Measurements from ENCODE around the gene BAZ2B.

Gene BAZ2B

DNA sequence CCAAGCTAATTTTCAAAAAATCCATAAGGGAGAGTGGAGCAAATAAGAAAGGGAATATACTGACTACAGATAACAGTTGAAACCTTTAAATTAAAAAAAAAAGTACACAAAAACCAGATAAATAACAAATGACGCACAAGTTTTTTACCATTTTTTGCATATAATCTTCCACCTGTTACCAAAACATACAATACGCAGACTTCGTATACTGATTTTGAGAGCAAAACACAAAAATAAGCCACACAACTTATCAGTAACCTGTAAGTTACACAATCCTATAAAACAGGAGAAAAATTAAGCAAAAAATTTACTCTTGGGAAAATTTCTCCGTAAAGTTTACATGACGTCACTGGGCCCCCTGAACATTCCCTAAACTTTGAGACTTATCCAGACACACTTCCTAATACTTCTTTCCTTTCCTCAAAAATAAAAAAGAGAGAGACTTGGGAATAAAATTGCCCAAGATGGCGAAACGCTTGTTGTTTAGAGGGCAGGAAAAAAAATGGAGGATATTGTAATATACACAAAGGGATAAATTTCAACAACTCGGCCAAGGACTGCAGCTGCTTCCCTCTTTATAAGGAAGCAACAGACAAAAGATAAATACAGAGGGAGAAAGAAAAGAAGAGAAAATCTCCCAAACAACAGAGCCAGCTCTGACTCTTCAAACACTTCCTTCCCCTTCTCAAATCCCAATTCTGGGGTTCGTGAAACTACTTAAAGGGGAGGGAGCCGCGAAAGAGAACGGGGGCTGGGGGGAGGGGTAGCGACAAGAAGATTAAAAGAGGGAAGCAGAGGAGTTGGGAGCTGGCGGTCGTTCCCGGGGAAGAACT lies 1.6 kb downstream of the BAZ2B start:
- DNase-seq, result no peak

DNA sequence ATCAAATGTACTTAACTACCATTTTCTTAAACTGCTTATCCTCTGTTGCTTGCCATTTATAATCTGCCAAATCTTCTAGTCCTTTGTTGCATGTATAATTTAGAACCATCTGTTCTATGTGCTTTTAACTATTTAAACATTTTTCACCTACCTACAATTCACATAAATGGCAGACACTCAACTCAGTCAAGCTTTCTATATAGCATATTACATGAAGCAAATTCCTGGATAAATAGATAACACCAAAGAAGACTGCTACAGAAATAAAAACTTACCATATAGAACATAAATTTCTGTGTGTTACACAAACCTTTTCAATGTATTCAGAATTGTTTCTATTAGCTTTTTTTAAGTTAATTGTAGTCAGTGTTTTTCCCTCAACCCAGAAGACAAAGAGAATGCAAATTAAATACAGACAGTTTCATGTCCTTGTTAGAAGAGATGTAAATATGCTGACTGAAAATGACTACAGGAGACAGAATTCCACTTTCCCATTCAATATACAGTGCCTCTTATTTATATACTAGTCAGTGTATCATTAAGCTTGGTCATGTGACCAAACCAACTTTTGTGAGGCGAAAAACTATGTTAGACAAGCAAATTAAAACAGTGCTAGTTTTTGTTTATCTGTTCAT lies 2.6 kb downstream of the BAZ2B start:
- DNase-seq, result no peak

DNA sequence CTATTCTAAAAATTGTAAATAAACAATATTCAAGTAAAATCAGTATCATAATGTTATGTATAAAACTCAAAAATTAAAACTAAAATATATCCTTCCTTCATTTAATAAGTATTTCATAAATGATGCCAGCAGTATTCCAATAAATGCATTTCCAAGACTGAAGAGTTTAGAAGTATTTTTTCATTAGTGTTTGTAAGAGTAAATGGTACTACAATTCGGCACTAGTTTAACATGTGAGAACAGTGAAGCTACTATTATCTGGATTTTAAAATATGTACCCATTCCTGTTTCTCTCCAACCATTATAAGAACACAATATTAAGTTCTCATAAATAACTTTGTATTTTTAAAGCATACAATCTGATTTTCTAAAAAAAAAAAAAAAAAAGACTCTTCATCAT lies 3.3 kb downstream of the BAZ2B start:
- DNase-seq, result no peak

DNA sequence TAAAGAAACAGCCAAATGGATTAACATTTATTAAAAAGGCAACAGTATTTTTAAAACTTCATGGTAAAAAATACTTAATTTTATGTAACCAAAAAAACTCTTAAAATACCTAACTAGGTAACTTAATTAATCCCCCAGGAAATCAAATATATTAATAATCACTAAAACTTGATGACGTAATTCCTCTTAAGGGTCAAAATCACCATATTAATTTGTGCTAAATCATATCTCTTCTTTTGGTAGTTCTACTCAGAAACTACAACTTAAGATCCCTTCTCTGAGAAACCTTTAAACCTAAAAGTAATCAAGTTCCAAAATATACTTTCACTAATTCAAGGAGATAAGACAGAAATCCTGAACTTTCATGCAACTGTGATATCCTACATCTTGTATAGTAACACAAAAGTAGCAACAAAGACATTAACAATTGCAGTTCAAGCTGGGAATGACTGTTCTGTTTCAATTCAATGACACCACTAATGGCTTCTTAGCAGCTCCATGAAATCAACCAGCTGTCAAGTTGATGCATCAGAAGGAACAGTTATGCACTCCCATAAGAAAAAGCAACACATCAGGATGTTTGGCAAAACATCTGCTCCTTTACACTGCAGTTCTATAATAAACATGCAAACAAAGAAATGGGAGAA lies 4.0 kb downstream of the BAZ2B start:
- DNase-seq, result no peak

DNA sequence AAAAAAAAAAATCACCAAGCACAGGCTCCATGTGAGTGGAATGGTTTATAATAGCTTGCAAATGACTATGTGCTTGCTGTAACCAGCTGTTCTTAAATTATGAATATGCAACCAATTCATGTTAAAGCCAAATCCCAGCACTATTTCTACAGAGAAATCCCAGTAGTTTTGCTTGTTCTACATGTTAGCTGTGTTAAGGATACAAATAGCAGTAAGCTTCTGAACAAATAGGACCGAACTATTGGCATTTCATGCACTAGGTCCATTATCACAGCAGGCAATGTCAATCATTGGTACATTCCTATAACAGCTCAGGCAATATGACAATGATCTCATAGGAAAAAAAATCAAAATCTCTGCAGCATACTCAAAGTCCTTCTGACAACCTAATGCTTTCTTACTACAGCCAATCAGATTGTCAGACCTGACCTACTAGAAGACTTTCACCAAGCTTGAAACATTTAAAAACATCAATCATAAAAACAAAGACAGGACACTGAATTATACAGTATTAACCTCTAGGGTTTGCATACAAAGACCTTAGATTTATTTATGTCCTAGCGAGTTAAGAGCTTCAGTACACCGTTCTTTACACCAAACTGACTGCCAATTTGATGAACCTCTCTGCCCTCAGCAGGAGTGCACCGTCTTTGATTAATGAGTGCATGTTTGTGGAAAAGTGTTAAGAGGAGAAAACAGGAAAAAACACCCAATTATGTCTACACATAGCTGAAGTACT lies 6.4 kb downstream of the BAZ2B start:
- DNase-seq, result no peak

DNA sequence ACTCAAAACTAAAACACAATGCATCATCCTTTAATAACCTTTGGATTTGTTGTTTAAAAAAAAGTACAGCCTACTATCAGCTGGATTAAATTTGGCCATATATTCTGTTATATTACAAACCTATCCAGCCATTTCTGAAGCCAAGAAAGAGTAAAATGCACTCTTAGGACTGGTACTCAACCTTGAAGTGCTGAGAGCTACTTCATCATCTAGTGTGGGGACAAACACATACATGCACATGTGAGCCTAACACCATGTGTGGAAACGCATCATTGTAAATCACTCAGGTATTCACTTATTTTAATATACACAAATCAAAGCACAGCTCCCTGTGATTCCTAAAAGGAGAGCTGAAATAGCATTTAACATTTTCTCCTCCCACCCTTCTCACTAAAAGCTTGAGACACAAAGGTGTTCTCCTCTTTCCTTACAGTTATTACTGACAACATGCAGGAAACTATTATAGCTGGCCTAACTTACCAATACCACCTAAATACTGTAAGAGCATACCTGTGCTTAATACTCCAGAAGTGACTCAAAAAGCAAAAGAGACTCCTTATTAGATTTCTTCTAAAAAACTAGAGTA lies 7.5 kb downstream of the BAZ2B start:
- DNase-seq, result no peak

DNA sequence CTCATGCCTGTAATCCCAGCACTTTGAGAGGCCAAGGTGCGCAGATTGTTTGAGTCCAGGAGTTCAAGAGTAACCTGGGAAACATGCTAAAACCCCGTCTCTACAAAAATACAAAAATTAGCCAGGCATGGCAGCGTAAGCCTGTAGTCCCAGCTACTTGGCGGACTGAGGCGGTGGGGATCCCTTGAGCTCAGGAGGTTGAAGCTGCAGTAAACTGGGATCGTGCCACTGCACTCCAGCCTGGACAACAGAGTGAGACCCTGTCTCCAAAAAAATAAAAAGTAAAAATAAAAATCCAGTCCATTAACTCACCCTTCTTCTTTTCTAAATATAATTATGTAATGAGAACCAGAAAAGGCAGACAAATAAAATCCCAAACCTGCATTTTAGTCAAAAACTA lies 8.2 kb downstream of the BAZ2B start:
- DNase-seq, result no peak

DNA sequence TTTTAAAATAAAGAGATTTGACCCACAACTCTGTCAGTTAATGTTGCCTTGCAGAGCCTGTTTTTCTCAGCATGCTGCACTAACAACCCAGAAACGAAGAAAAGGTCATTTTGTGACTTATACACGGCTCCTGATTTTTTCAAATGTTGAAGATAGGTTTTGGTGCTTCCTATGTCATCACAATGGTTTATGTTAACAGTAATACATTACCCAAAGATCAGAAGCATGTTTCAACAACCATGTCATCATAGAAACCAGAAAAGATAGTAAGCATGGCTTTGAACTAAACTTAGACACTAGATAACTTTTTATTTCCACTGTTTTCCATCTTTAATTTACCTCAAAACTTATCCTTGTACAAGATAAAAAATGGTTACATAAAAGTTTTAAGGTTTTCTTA lies 10.1 kb downstream of the BAZ2B start:
- no peak for DNase-seq

DNA sequence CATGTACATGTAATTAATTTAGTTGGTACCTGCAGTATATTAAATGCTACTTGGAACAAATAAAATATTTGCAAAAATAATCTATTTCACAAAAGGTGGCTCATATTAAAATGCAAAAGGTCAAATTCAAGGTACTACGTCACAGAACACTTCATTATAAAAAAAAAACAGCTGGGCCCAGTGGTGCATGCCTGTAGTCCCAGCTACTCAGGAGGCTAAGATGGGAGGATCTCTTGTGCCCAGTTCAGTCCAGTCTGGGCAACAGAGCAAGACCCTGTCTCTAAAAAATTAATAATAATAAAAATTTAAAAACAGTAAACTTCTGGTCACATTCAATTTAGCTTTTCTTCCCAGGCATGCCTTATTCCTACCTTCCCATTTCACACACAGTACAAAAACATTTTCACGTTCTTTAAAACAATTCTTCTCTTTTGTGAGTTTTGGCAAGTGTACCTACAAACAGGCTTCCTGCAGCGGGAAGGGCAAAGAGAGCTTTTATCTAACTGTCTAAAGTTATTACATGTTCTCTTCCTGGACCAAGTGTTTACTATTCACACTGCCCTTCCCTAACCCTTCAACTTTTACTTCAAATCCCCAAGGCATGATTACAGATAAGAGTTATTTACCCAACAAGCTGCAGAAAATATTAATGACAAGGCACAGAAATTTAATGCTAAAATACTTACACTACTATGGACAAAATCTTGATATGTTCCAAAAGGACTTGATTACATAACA lies 10.7 kb downstream of the BAZ2B start:
- DNase-seq, result no peak

DNA sequence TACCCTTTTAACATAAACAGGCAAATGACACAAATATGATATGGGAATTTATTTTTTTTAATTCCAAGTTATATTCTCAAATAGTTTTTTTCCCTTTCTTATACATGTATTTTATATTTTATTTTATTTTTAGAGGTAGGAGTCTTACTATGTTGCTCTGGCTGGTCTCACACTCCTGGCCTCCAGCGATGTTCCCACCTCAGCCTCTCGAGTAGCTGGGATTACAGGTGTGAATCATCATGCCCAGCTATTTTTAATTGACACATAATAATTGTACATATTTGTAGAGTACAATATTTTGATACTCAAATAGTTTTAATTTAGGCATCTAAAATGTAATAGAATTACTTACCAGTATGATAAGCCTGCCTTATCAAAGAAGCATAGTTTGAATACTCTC lies 12.2 kb downstream of the BAZ2B start:
- DNase-seq, result no peak

DNA sequence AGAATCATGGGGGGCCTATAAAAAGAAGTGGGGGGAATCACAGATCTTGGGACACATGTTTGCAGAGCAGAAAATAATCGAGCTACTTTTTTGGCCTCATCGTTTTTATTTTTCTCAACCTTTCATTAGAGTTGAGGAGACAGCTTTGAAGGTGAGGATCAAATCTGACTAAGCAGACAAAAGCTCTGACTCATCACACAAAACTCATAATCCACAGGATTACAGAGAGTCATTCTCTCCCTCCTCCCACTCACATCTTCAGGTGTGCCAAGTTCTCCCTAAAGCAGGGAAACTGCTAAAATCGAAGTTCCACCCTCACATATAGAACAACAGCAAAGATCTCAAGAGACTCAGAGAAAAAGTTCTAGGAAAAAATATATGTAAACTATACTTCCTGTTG lies 15.6 kb downstream of the BAZ2B start:
- DNase-seq, result no peak

DNA sequence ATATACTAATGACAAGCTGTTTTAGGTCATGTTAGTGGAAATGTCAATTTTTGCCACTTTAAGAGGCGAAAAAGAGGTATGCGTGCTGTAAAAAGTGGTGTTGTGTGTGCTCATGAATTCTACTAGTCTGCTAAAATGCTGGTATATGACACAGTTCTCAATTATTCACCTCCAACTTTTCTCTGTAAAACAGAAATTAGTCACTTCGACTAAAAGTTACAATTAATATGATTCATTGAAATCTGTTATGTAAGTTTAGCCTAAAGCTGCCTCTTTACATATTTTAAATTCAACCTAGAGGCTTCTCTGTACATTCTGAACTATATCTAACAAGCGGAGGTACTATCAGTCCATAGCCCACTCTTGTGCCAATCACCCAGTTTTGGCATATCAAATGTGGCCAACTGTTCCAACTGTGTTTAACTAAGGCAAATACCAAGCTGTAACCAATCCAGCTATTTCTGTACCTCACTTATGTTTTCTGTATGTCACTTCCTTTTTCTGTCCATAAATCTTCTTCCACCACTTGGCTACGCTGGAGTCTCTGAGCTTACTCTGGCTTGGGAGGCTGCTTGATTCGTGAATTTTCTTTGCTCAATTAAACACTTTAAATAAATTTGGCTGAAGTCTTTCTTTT lies 20.8 kb downstream of the BAZ2B start:
- DNase-seq, result no peak

DNA sequence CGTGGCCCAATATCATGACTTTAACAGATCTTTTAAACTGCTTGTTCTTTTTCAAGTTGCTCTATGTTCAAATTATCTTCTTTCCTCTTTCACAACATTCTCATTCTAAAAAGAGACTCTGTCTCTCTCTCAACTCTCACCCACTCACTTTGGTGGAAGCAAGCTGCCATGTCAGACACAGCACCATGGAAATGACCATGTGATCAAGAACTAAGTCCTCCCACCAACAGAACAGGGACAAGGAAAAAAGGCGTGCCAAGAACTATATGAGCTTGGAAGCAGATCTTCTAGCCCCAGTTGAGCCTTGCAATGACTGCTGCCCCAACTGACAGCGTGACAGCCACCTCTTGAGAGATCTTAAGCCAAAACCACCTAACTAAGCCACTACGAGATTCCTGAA lies 23.9 kb downstream of the BAZ2B start:
- no peak for DNase-seq

DNA sequence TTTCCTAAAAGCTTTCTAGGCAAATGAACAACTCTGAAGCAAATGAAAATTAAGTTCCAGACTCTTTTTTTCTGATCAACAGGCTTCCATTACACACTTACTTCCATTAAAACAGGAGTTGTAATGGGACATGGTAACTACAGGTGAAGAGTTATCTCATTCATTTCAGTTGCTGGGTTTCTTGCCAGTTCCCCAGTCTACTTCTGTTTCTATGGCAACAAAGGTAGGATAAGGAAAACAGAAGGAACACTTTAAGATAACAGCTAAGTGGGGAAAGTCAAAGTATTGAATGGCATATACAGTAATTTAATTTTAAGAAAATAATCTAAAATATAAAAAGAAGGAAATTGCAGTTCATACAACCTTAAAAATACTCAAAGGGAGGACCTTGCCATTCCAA lies 25.1 kb downstream of the BAZ2B start:
- DNase-seq, result no peak

DNA sequence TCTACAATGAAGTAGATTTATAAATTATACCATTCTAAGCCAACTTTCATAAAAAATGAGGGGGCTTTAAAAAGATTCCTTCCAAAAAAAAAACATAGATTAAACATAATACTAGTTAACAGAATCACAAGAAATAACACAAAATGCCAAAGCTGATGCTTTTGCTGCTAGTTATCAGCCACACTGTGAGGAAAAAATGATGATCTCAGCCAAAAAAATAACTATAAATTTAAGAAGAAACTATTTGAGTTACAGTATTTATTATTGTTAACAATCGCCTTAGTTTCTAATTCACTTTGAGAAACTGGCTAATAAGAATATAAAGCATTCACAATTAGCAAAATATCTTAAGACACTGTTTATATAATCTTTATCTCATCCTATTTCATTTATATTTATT lies 27.1 kb downstream of the BAZ2B start:
- DNase-seq, result no peak

DNA sequence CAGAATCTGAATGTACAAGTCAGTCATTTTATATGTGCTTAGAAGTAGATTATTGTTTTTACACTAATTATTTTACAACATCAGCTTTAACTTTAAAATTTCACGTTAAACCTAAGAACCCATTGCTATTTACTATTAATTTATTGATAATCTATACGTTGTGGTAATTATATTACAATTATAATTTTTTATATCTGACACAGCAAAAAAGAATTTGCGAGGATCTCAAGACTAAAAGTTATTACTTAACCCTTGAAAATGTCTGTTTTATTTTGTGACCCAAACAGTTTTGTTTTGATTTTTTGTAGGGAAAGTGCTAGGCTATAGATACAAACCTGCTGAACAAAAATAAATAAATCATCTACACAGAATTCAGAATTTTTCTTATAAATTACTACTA lies 30.3 kb downstream of the BAZ2B start:
- no peak for DNase-seq

DNA sequence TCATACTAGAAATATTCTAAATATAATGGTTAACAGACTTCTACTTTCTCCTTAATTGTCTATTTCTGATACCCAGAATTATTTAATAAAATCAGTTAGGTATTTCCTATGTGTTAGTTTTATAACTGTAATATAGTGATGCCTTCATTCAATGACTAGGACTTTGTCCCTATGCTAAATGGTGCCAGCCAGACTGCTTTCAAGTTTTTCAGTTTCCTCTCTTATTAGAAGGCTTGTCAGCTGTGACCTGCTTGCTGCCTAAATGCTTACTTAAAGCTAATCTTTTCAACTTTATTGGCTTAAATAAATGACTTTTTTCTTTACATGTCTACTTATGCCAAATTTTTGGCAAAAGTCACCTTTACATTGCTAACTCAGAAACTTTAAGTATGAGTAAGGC lies 30.7 kb downstream of the BAZ2B start:
- no peak for DNase-seq

DNA sequence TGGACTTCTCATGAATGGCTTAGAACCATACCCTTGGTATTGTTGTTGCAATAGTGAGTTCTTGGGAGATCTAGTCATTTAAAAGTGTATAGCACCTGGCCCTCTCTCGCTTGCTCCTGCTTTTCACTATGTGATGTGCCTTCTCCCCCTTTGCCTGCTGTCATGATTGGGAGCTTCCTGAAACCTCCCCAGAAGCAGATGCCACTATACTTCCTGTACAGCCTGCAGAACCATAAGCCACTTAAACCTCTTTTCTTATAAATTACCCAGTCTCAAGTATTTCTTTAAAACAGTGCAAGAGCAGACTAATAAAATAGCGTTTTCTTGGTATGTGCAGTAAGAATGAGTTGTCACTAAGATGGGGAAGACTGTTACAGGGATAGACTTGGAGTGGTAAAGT lies 31.6 kb downstream of the BAZ2B start:
- no peak for DNase-seq

DNA sequence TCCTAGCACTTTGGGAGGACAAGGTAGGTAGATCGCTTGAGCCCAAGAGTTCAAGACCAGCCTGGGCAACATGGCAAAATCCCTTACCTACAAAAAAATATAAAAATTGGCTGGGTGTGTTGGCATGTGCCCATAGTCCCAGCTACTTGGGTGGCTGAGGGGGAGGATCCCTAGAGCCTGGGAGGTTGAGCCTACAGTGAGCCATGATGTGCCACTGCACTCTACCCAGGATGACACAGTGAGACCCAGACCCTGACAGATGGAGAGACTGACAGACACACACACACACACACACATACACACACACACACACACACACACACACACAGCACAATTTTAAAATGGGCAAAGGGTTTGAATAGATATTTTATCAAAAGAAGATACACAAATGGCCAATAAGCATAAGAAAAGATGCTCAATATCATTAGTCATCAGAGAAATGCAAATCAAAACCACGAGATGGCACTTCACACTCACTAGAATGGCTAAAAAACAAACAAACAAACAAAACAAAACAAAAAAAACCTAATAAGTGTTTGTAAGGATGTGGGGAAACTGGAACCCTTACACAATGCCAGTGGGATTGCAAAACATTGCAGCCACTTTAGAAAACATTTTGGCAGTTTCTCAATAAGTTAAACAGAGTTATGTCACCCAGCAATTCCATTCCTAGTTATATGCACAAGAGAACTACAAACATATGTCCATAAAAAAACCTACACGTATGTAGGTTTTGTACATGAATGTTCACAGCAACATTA lies 42.3 kb downstream of the BAZ2B start:
- no peak for DNase-seq

DNA sequence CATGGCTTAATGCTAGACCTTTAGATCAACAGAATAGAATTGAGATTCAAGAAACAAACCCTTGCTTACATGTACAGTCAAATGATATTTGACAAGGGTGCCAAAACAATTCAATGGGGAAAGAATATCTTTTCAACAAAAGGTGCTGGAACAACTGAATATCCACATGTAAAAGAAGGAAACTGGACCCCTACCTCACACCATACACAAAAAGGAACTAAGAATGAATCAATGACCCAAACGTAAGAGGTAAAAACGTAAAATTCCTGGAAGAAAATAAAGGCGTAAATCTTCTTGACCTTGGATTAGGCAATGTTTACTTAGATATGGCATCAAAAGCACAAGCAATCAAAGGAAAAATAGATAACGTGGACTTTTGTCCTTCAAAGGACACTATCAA lies 43.1 kb downstream of the BAZ2B start:
- DNase-seq, result no peak

DNA sequence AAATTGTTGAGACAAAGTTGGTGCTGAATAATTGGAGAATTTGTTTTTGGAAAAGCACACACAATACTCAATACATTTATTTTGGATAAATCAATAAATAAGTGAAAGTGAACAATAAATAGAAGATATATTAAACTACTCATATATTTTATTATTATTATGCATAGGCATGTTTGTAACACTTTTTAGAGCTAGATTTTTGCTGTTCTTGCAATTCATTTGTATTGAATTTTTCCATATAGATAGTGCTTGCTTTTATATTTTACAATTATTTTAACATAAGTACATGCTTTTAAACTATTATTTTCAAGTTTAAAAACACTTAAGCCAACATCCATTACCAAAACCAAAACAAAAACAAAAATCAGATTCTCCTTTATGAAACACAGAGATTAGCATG lies 43.9 kb downstream of the BAZ2B start:
- DNase-seq, result no peak

All from cortex of kidney (tissue), 1 donor.